NB4 (cell line): ENCODE data around the gene IER5.

Experiments used
- MYC ChIP-seq: IDR thresholded peaks from 2 replicates; pipeline ENCODE4 v1.6.1; 2011; ENCODE audit warnings: low read depth, low read length
- POLR2A ChIP-seq: IDR thresholded peaks from 2 replicates; pipeline ENCODE4 v1.6.1; 2011; ENCODE audit warnings: mild to moderate bottlenecking; ENCODE audit not compliant: insufficient read length; ENCODE audit errors: extremely low read depth
- TF ChIP-seq, protein P1 (sequence below): IDR thresholded peaks from one replicate; pipeline ENCODE4 v1.5.1; 2012; ENCODE audit warnings: low read depth, low read length

DNA sequence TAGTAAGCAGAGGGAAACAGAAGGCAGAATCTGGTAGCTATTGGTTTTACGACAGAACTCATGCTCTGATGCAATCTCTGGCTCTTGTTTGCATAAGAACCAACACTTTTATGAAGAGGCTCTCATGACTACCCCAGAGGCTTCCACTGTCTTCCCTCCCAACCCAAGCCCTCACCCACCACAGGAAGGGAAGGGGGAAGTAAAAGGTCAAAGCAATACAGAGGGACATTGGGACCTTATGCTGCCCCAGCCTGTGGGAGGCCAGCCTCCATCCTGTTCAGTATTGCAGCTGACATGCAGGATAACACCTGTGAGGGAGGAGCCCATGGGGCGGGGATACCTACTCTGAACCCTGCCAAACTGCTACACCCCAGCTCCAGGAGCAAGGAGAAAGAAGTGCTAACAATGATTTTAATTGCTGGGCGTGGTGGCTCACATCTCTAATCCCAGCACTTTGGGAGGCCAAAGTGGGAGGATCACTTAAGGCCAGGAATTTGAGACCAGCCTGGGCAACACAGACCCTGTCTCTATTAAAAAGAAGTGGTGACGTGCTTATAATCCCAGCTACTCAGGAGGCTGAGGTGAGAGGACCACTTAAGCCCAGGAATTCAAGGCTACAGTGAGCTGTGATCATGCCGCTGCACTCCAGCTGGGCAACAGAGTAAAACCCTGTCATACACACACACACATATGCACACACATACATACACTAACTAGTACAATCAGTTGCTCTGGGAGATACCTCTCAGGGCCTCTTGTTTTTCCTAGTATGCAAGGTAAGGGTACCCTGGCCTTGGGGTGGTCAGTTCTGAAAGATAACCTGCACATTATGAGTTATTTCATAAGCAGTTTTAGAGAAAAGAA is 45.2 kb upstream of the IER5 start:
- TF ChIP-seq, protein P1, sequence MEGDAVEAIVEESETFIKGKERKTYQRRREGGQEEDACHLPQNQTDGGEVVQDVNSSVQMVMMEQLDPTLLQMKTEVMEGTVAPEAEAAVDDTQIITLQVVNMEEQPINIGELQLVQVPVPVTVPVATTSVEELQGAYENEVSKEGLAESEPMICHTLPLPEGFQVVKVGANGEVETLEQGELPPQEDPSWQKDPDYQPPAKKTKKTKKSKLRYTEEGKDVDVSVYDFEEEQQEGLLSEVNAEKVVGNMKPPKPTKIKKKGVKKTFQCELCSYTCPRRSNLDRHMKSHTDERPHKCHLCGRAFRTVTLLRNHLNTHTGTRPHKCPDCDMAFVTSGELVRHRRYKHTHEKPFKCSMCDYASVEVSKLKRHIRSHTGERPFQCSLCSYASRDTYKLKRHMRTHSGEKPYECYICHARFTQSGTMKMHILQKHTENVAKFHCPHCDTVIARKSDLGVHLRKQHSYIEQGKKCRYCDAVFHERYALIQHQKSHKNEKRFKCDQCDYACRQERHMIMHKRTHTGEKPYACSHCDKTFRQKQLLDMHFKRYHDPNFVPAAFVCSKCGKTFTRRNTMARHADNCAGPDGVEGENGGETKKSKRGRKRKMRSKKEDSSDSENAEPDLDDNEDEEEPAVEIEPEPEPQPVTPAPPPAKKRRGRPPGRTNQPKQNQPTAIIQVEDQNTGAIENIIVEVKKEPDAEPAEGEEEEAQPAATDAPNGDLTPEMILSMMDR, result no peak
- TF ChIP-seq POLR2A (no peak), MYC (no peak)
